ENCODE measurements around the gene SIM1.

DNA sequence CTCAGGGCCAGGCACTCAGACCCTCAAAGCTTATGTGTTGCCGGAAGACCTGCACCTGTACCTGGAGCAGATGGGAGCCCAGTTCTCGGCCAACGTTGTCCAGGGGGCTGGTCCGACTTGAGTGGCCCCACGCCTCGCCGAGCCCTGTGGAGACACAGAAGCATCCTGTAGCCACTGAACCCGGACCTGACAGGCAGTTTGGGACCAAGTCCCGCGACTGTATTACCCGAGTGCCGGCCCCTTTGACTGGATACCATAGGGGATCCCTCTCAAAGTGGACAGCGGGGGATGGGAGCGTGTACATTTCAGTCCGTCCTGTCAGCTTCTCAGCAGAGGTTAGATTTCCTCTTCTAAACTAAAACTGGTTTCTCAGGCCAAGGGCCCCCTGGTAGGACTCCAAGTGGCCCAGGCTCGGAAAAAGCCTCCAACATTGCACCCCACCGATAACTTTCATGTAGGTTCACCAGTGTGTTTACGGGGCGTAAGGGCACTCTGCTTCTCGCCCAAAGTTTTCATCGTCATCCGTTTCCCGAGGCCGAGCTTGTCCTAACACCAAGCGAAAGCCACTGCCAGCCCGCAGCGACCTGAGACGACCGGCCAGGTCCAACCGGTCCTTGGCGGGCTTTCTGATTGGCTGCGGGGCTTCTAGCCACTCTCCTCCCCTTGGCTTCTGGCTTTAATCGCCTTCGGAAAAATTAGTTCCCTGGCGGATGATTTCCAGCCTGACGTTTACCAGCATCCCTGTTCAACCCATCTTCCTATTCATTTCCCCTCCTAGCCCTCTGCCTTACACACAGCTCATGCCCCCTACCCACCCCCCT, 10.8 kb downstream of the SIM1 start:
- TF ChIP-seq EGR1 (IDR thresholded peaks at IDR 0.05; ENCODE audit: borderline replicate concordance, low read depth, low read length) = no peak
- TF ChIP-seq TBP (IDR thresholded peaks at IDR 0.05; ENCODE audit: low read depth, low read length) = no peak
- TF ChIP-seq GTF2F1 (IDR thresholded peaks at IDR 0.05; ENCODE audit: borderline replicate concordance, low read depth, low read length) = no peak
- TF ChIP-seq EZH2 (IDR thresholded peaks at IDR 0.05; ENCODE audit: low read depth, low read length, severe bottlenecking) = peak; percentile 65
- TF ChIP-seq RFX5 (IDR thresholded peaks at IDR 0.05; ENCODE audit: borderline replicate concordance, low read depth, low read length) = no peak
- TF ChIP-seq, protein P1, sequence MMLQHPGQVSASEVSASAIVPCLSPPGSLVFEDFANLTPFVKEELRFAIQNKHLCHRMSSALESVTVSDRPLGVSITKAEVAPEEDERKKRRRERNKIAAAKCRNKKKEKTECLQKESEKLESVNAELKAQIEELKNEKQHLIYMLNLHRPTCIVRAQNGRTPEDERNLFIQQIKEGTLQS (IDR thresholded peaks at IDR 0.05; ENCODE audit: insufficient read depth, low read depth, low read length) = no peak
- no peak for TF ChIP-seq ZNF274 (IDR thresholded peaks at IDR 0.05; ENCODE audit: borderline replicate concordance, extremely low read depth, low read length)
- TF ChIP-seq POLR2AphosphoS5 (IDR thresholded peaks at IDR 0.05; ENCODE audit: low read depth, low read length) = no peak
- no peak for TF ChIP-seq CBX5 (IDR thresholded peaks at IDR 0.05; ENCODE audit: low read depth, low read length)
- TF ChIP-seq, protein P2, sequence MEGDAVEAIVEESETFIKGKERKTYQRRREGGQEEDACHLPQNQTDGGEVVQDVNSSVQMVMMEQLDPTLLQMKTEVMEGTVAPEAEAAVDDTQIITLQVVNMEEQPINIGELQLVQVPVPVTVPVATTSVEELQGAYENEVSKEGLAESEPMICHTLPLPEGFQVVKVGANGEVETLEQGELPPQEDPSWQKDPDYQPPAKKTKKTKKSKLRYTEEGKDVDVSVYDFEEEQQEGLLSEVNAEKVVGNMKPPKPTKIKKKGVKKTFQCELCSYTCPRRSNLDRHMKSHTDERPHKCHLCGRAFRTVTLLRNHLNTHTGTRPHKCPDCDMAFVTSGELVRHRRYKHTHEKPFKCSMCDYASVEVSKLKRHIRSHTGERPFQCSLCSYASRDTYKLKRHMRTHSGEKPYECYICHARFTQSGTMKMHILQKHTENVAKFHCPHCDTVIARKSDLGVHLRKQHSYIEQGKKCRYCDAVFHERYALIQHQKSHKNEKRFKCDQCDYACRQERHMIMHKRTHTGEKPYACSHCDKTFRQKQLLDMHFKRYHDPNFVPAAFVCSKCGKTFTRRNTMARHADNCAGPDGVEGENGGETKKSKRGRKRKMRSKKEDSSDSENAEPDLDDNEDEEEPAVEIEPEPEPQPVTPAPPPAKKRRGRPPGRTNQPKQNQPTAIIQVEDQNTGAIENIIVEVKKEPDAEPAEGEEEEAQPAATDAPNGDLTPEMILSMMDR (IDR thresholded peaks at IDR 0.05; ENCODE audit: control extremely low read depth in 1 of 3, insufficient read depth in 1 of 3, low read depth in 1 of 3, low read length in 3 of 3) = no peak
- TF ChIP-seq CHD1 (IDR thresholded peaks at IDR 0.05; ENCODE audit: low read depth, low read length) = no peak
- TF ChIP-seq BCL11A (IDR thresholded peaks at IDR 0.05; ENCODE audit: low read depth in 2 of 2, low read length in 2 of 2) = no peak
